GM18909 (cell line): ENCODE results near the gene PRX.
"Not testable (repeated sequence)": the region's sequence is repeated elsewhere in the genome, so short reads cannot be mapped to it uniquely, and the experiment has no call there.

Source experiments
- ATAC-seq: cut with Tn5 transposase; IDR thresholded peaks from one replicate; pipeline ENCODE4 v1.9.1; 2021; ENCODE audit warnings: mild to moderate bottlenecking; ENCODE audit not compliant: unreplicated experiment, poor library complexity

Gene PRX

DNA sequence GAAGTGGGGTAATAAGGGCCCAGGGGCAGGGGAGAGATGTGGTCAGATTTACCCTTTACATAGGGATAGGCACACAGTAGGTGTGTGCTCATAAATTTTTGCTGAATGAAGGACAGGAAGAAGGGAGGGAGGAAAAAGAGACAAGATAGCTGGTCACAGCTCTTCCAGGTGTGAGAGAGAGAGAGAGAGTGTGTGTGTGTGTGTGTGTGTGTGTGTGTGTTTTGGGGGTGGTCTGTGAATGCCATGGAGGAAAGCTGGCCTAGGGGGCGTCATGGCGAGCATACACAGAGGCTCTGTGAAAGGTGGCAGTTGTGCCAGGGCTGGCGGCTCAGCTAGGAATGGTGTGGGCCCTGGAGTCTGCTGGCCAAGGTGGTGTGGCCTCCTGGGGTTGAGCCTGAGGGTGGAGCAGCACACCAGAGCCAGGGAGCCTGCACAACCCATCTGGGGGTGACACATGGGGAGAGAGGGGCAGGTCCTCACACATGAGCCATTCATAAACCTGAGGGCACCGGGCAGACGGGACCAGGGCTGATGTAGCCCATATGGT is 6.0 kb upstream of the PRX start:
- ATAC-seq = no peak

DNA sequence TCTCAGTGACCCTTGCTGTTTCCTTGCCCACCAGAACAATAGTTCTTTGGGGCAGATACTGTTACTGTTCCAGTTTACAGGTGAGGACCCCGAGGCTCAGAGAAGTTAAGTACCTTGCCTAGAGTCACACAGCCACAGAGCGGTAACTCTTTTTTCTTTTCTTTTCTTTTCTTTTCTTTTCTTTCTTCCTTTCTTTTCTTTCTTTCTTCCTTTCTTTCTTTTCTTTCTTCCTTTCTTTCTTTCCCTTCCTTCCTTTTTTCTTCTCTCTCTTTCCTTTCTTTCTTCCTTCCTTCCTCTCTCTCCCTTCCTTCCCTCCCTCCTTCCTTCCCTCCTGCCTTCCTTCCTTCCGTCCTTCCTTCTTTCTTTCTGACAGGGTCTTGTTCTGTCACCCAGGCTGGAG is 4.9 kb upstream of the PRX start:
- ATAC-seq = no peak

DNA sequence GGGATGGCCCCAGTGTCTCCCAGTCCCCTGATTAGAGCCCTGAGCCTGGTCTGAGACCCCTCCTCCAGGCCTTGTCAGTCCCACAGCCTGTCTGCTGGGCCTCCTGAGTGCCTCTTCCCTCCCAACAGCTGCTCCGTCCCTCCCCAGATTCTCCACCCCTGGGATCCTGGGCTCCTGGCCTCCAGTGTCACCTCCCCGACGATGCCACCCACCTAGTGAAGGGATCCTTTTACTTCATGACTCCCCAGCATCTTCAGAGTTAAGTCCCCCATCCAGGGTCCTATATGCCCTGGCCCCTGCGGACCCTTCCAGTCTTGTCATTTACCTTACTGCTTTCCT is 4.4 kb upstream of the PRX start:
- no peak for ATAC-seq

DNA sequence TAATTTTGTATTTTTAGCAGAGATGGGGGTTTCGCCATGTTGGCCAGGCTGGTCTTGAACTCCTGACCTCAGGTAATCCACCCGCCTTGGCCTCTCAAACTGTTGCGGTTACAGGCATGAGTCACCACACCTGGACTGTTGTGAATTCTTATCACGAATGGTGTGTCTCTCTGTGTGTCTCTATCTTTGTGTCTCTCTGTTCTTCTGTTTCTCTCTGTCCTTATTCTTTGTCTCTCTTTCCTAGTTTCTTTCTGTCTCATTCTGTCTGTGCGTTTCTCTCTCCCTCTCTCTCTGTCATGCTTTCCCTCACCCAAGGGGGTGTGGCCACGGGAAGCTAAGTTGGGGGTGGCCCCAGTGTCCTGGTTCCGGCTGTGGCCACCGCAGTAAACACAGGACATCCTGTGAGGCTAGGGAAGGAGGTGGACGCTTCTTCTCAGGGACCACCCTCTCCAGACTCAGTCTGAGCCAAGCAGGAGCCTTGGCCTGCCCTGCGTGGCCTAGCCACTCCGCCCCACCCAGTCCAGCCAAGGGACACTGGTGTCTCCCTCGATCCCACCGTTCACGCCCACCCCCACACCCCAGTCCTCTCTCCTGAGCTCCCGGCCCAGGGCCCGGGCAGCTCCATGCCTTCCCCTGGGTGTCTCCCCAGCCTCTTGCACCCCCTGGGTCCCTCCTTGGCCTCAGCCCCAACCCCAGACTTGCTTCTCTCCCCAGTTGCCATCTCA is 3.9 kb upstream of the PRX start:
- peak; percentile 24 for ATAC-seq

DNA sequence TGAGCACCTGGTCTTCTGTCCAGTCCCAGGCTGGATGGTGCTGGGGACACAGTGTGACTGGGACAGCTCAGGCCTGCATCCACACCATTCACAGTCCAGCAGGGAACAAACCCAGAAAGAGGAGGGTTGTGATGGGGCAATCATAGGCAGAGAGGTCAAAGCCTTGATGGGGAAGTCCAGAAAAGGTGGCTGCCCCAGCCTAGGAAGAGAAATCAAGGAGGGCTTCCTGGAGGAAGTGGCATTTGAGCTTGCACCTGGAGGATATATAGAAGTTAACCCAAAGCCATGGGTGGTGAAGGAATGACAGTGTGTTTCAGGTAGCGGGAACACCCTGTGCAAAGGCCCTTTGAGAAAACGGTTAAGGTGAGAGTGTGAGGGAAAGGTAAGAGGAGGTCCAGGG is 2.6 kb upstream of the PRX start:
- no peak for ATAC-seq

DNA sequence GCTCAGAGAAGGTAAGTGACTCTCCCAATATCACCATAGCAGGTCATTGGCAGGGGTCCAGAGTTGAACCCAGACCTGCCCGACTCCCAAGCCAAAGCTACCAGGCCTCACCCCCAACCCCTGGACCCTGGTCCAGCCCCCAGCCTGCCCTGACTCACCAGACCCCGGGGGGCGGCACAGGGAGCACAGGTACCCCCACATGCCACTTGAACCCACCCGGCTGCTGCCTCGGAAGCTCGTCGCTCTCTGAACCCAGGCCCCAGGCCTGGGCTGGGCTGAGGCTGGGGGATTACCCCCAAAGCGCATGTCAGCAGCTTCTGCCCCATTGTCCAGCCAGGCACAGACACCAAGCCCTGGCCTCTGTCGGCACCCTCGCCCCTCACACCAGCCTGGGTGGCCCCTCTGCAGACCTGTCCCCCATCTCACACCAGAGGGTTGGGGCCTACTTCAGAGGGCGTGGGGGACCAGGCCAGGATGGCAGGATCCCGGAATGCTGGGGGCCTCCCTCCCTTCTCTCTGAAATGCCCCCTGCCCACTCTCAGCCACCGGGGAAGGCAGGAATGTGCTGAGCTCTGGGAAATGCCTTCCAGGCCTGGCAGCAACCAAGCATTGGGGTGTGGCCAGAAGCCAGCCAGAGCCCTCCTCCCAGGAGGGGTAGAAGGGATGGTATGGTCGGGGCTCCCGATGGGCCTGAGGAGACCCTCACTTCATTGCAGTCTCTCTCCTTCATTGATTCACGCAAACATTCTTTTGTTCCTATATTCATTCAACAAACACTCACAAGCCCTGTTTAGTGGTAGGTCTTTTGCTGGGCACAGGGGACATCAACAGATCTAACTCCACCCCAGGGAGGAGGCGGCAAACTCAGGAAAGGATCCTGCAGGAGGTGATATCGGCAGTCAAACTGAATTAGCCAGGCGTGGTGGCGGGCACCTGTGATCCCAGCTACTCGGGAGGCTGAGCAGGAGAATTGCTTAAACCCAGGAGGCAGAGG is 1.7 kb upstream of the PRX start:
- ATAC-seq = no peak

DNA sequence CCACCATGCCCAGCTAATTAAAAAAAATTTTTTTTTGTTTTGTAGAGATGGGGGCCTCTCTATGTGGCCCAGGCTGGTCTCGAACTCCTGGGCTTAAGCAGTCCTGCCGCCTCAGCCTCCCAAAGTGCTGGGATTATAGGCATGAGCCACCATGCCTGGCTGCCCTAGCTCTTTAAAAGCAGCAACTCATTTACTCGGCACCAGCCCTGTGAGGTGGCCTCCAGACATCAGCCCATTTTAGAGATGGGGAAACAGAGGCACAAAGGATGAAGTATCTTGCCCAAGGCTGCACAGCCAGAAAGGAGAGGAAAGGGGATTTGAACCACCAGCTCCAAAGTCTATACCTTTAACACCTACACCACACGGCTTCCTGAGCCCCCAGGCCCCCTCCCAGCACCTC is 312 bp downstream of the PRX start:
- ATAC-seq = no peak

DNA sequence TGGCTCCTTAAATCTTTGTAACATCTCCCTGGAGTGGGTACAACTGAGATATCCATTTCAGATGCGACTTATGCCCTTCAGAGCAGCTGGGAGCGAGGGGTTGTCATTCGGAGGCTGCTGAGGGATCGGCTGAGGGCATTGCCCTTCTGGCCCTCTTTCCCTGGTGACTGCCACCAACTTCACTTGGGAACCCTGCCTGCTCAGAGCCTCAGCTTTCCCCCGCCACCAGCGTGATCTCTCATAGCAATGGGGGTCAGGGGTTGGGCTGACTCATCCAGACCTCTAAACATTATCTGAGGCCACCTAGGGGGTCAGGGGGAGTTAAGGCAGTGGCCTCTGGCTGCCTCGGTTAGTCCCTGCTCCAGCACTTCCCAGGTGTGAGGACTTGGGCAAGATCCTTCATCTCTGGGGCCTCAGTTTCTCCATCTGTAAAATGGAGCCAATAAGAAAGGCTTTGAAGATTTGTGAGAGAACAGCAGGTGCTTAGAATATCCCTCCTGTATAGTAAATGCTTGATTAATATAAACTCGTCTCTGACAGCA is 1.1 kb downstream of the PRX start:
- ATAC-seq = no peak

DNA sequence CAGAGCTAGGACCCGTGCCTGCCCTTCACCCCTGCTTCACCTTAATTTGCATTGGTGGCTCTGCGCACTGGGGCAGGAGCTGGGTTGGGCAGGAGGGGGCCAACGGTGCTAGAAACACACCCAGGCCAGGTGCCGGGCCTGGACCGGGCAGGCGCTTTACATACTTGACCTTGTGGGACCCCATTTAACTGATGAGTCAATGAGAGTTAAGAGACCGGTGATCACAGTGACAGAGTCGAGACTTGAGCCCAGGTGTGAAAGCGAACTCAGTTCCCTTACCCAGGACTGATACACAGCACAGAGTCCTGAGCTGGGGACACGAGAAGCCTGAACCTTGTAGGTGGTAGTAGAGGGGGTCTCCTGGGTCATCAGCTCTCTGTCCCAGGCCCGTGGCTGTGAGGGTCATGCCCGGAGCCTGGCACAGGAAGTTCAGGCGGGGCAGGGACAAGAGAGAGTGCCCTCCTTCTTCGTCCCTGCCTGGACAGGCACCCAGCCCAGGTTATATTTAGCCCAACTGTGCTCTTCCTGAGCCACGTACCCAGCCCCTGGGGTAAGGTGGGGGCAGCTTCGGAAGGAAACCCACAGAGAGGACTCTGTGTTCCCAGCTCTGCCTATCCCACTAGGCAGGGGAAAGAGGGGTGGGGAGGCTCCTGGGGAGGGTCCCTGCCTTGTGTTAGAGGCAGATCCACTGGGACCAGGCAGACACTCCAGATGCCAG is 1.9 kb downstream of the PRX start:
- ATAC-seq = no peak

DNA sequence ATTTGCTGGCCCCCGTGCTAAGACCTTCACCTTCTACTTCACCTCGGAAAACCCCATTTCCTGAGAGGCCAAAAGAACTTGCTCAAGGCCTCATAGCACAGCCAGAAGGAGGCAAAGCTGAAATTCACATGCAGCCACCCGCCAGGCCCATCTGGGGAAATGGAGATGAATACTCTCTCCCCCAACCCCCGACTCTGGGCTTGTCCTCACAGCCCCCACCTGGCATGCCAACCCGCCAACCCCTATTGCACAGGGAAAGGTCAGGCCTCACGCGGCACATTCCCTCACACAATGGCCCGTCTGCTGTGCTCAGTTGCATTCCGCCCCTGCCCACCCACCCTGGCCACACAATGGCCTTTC is 3.2 kb downstream of the PRX start:
- no peak for ATAC-seq

DNA sequence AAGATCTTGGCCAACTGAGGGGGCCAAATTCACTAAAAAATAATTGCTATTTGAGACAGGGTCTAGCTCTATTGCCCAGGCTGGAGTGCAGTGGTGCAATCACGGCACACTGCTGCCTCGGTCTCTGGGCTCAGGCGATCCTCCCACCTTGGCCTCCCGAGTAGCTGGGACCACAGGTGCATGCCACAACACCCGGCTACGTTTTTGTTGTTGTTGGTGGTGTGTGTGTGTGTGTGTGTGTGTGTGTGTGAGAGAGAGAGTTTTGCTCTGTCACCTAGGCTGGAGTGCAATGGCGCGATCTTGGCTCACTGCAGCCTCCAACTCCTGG is 4.6 kb downstream of the PRX start:
- ATAC-seq = not testable (repeated sequence)

DNA sequence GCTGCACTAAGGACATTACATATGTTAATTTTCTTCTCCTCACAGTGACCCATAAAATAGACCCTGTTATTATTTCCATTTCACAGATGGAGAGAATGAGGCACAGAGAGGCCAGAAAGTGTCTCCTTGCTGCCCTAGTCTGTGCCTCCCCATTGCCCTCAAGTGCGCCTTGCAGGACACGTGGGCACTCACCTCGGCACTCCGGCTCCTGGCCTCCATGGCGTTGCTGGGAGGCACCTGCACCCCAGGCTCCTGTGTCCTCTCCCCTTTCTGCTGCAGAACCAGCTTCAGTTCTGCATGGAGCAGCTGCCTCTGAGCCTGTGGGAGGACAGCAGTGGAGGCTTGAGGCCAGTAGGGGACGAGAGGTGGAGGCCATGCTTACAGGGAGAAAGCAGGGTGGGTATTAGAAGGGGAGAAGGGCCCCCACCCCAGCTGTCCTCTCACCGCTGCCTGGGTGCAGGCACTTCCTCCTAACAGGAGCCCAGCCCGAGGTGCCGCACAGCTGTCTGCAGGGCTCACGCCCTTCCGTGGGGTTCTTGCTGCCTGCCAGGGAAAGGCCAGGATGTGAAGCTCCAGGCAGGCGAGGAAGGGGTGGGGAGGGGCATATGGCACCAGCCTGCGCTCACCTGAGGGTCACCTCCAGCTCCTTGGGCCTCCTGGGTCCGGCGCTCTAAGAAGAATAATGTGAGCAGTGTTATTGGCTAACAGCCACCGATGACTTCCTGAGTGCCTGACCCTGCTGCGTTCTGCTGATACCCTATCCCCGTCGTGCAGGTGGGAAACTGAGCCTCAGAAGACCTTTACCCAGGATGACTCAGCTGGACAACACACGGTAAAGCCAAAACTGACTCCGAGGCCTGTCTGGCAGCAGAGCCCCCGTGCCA is 5.2 kb downstream of the PRX start:
- ATAC-seq = no peak

DNA sequence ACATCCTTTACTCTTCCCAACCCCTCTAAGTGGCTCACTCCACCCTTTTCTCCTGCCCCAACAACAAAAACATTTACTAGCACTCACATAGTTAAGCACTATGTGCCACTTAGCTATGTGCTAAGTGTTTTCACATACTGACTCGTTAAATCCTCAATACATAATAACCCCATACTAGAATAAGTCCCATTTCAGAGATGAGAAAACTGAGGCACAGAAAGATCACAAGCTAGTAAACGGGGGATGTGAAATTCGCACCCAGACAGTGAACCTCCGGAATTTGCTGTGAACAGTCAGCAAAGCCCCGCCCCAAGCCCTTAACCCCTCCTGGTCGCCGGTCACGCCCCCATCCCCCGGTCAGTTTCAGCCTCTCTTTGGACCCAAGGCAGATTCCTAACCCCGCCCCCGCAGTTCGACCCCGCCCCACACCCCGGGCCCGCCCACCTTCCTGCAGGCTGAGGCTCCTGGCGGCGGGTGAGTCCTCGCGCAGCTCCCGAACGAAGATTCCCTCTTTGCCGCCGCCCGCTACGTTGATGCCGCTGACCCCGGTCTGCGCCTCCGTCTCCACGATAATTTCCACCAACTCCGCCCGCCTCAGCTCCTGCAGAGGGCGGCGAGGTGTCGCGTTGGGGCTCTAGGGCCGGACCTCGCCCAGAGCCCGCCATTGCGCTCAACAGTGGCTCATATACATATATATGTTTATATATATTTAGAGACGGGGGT is 9.8 kb downstream of the PRX start:
- peak; percentile 58 for ATAC-seq

DNA sequence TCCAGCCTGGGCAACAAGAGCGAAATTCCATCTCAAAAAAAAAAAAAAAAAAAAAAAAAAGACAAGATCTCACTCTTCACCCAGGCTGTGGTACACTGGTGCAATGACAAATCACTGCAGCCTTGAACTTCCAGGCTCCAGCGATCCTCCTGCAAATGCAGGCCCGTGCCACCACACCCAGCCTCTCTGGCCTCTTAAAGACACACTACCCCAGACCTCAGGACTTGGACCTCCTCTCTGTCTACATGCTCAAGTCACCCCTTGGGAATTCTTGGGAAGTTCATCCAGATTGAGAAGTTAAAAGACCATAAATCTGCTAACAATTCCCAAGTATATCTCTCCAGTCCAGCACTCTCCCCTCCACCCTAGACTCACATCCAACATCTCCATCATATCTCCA is 12.6 kb downstream of the PRX start:
- ATAC-seq = no peak

DNA sequence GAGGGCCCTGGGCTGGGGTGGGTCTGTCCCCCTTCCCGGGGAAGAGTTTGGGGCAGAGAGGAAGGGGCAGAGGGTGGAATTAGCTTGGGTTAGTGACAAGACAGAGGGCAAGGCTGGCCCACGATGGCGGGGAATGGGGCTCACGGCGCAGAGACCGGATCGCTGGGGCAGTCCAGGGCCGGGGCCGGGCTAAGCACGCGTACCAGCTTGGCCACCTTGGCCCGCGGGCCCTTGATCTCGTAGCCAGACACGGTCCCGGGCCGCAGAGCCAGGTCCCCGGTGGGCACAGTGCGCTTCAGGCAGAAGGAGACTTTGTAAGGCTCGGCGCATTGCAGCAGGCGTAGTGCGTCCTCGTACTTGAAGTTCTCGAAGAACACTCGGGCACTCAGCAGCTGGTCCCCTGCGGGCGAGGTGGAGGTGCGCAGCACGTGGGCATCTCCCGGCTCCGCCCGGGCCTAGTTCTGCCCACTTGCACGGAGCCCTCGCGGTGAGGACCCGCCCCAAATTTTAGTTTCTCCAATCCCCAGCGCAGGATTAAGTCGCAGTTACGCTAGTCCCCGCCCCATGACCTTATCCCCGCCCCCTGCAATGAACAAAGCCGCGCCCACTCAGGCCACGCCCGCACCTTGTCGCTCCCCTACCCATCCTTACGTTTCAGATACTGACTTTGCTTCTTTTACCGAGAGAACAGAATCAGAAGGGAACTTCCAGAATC is 14.6 kb downstream of the PRX start:
- no peak for ATAC-seq

DNA sequence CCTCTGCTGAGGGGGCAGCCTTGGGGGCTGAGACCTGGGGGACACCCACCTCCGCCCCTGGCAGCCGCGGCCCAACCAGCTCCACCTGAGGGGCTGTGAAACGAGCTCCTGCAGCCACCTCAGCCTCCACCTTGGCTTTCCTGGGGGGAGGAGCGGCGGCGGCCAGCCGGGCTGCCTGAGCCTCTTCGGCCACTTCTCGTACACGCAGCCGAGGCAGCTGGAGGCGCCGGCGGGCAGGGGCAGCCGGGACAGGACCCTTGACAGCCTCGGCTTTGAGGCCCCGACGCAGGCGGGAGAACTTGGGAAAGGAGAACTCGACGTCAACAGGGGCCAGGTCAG is 15.6 kb downstream of the PRX start:
- ATAC-seq = no peak

DNA sequence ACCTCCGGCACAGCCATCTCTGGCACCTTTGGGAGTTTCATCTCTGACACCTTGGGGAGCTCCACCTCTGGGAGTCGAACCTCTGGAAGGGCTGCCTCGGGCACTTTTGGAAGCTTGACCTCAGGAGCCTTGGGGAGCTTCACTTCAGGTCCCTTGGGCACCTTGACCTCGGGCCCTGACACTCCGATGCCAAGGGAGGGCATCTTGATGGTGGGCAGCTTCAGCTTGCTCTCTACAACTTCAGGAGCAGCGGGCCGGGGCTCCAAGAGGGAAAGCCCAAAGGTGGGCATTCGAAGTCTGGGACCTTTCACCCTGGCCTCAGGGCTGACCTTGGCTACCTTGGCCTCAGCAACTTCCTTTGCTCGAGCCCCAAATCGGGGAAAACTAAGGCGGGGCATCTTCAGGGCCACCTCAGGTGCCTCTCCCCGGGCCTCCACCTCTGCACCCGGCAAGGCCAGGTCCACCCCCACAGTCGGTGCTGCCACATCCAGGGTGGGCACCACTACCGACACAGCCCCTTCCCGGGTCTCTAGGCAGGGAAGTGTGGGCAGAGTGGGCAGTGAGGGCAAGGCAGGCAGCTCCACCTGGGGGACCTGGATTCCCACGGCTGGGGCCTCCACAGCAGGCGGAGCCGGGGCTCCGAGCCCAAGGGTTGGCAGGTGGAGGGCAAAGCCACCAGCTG is 16.2 kb downstream of the PRX start:
- ATAC-seq = no peak

DNA sequence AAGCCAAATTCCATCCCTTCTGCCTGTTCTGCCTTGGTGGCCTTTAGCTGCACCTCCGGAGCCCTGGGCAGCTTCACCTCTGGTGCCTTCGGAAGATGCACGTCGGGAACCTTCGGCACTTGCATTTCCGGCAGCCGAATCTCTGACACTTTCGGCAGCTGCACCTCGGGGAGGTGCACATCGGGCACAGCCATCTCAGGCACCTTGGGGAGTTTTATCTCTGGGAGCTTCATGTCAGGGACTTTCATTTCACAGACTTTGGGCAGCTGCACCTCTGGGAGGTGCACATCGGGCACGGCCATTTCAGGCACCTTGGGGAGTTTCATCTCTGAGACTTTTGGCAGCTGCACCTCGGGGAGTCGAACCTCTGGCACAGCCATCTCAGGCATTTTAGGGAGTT is 17.2 kb downstream of the PRX start:
- no peak for ATAC-seq
